Fibroblast of villous mesenchyme (primary cell): ENCODE measurements around the gene MAP1LC3C. TPM values are rescaled to one million over a fixed set of nuclear protein-coding genes. Genes with fewer than 3 reads are reported as not detected.

Experiments
- DNase-seq: peaks from one replicate; pipeline ENCODE4 v3.0.0-alpha.2; 2010; ENCODE audit warnings: low read depth
- H3K4me3 ChIP-seq: 2 replicates; pipeline ENCODE4 v1.5.1; 2011; ENCODE audit warnings: low read depth, mild to moderate bottlenecking, low read length
- CTCF ChIP-seq: IDR thresholded peaks from 2 replicates; pipeline ENCODE4 v1.5.1; 2012; ENCODE audit warnings: low read depth, mild to moderate bottlenecking, low read length; ENCODE audit not compliant: insufficient read depth
- total RNA-seq: library from RNA; depleted of rRNA; stranded (reverse); fragments of >200 nt; gene quantifications from 2 replicates; pipeline ENCODE4 v1.2.3, GENCODE V29; 2012

Gene MAP1LC3C
- total RNA-seq: under 0.01 TPM in 2 replicates

GRCh38 chr1:241999026-241999425 is at the start of gene MAP1LC3C:
MAP1LC3C (minus strand) TSS chr1:241999098; CDS start chr1:241999008, 90 bp downstream.
- TF ChIP-seq CTCF: no peak
- DNase-seq: no peak
- peak within 1 kb of the TSS; percentile 54 for H3K4me3 ChIP-seq

- no peak for TF ChIP-seq CTCF
- no peak overlapping the region for H3K4me3 ChIP-seq
- DNase-seq: no peak
Measured at GRCh38 chr1:242043165-242043564, 44.3 kb upstream of the MAP1LC3C start.

DNA sequence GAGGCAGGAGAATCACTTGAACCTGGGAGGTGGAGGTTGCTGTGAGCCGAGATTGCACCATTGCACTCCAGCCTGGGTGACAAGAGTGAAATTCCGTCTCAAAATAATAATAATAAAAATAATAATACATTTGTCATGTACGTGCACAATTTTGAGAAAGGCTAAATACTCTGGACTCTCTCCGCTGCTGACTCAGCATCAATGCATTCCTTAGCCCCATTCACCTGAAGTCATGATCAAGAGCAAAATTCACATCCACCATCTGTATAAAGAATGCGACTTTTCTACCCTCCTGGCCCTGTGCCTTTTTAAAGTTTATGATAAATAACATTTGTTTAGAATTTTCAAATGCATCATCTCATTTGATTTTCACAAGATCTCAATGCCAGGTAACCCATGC is 35.5 kb upstream of the MAP1LC3C start:
- DNase-seq: no peak
- H3K4me3 ChIP-seq: no peak overlapping the region
- TF ChIP-seq CTCF: no peak

- no peak for TF ChIP-seq CTCF
- no peak overlapping the region for H3K4me3 ChIP-seq
- DNase-seq: no peak
Measured at GRCh38 chr1:242033447-242033846, 34.5 kb upstream of the MAP1LC3C start.

DNA sequence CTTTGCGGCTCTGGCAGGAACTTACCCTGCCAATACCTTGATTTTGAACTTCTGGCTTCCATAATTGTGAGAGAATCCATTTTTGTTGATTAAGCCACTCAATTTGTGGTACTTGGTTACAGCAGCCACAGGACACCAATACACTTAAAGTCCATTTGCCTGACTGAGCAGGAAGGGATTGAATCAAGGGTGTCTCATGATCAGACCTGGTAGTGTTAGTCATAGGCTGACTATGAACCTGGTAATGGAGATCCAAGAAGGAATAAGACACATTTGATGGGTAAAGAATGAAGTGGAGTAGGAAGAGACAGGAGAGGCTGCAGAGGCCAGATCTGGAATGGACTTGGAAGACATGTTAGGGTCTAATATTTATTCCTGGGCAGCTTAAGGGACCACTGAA is 31.2 kb upstream of the MAP1LC3C start:
- no peak overlapping the region for H3K4me3 ChIP-seq
- TF ChIP-seq CTCF: no peak
- DNase-seq: no peak

GRCh38 chr1:242025681-242026080 is 26.8 kb upstream of the MAP1LC3C start:
- TF ChIP-seq CTCF: no peak
- no peak overlapping the region for H3K4me3 ChIP-seq
- DNase-seq: no peak

DNA sequence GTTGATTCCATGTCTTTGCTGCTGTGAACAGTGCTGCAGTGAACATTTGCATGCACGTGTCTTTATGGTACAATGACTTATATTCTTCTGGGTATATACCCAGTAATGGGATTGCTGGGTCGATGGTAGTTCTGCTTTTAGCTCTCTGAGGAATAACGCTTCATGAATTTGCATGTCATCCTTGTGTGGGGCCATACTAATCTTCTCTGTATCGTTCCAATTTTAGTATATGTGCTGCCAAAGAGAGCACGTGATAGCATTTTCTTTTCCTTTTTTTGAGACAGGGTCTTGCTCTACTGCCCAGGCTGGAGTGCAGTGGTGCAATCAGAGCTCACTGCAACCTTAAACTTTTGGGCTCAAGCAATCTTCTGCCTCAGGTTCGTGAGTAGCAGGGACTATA is 24.9 kb upstream of the MAP1LC3C start:
- TF ChIP-seq CTCF: no peak
- DNase-seq: no peak
- no peak overlapping the region for H3K4me3 ChIP-seq
